ENCODE results near the gene ALDH1L1.

- TF ChIP-seq CTCF (IDR thresholded peaks at IDR 0.05; ENCODE audit: control extremely low read depth in 1 of 3, insufficient read depth in 1 of 3, low read depth in 1 of 3, low read length in 3 of 3) = no peak
- no peak for TF ChIP-seq CHD1 (IDR thresholded peaks at IDR 0.05; ENCODE audit: low read depth, low read length)
- TF ChIP-seq SP1 (IDR thresholded peaks at IDR 0.05; ENCODE audit: low read depth, low read length) = no peak
- no peak for TF ChIP-seq POLR2A (IDR thresholded peaks at IDR 0.05; ENCODE audit: control extremely low read depth in 1 of 2, low read depth in 2 of 2, low read length in 2 of 2)
- TF ChIP-seq EZH2 (IDR thresholded peaks at IDR 0.05; ENCODE audit: low read depth, low read length, severe bottlenecking) = no peak
- no peak for TF ChIP-seq CREB1 (IDR thresholded peaks at IDR 0.05)
Observed at GRCh38 chr3:126156468-126156867, 23.9 kb downstream of the ALDH1L1 start.
